GM23338 (cell line): ENCODE measurements around the gene DOCK4. TPM values are rescaled to one million over a fixed set of nuclear protein-coding genes. Genes with fewer than 3 reads are reported as not detected.

Experiments
- ATAC-seq: fragments of 200-7000 bp; cut with Tn5 transposase; 3 replicates; pipeline ENCODE4 v1.9.1; 2020
- DNase-seq: peaks from one replicate; pipeline ENCODE4 v3.0.0-alpha.2; 2015; ENCODE audit warnings: low spot score
- H2AFZ ChIP-seq: fragments of 200-600 bp; sonication (generic); 2 replicates; pipeline ENCODE4 v1.8.0; 2016; ENCODE audit warnings: antibody characterized with exemption, mild to moderate bottlenecking, moderate library complexity
- H3F3A ChIP-seq: fragments of 200-600 bp; sonication (generic); replicated peaks from 2 replicates; pipeline ENCODE4 v1.8.0; 2017; ENCODE audit warnings: antibody characterized with exemption, mixed run types, low read depth
- H3K27ac ChIP-seq: fragments of 200-600 bp; sonication (generic); 2 replicates; pipeline ENCODE4 v1.6.1; 2016; ENCODE audit warnings: low read depth
- H3K27me3 ChIP-seq: fragments of 200-600 bp; sonication (generic); 2 replicates; pipeline ENCODE4 v1.8.0; 2016; ENCODE audit warnings: mild to moderate bottlenecking, mixed run types, moderate library complexity; ENCODE audit not compliant: insufficient read depth
- H3K36me3 ChIP-seq: fragments of 200-600 bp; sonication (generic); 2 replicates; pipeline ENCODE4 v1.8.0; 2016; ENCODE audit warnings: mild to moderate bottlenecking; ENCODE audit not compliant: insufficient read depth
- H3K4me1 ChIP-seq: fragments of 200-600 bp; sonication (generic); 2 replicates; pipeline ENCODE4 v1.8.0; 2016; ENCODE audit warnings: mild to moderate bottlenecking, moderate library complexity; ENCODE audit not compliant: insufficient read depth
- H3K4me2 ChIP-seq: fragments of 200-600 bp; sonication (generic); 2 replicates; pipeline ENCODE4 v1.7.1; 2017; ENCODE audit warnings: mixed run types
- H3K4me3 ChIP-seq: fragments of 200-600 bp; sonication (generic); 2 replicates; pipeline ENCODE4 v1.6.1; 2016; ENCODE audit warnings: mixed run types
- H3K79me2 ChIP-seq: fragments of 200-600 bp; sonication (generic); replicated peaks from 2 replicates; pipeline ENCODE4 v1.8.0; 2017; ENCODE audit warnings: mild to moderate bottlenecking; ENCODE audit not compliant: insufficient read depth
- H3K9me2 ChIP-seq: fragments of 200-600 bp; sonication (generic); 2 replicates; pipeline ENCODE4 v1.8.0; 2017; ENCODE audit not compliant: insufficient read depth
- H4K20me1 ChIP-seq: fragments of 200-600 bp; sonication (generic); replicated peaks from 2 replicates; pipeline ENCODE4 v1.8.0; 2017; ENCODE audit warnings: mild to moderate bottlenecking; ENCODE audit not compliant: insufficient read depth
- H3K27ac Mint-ChIP-seq: 2 replicates; pipeline ENCODE4 v1.8.0; 2020; ENCODE audit warnings: inconsistent platforms, mild to moderate bottlenecking, moderate library complexity, mixed read lengths
- H3K27me3 Mint-ChIP-seq: 3 replicates; pipeline ENCODE4 v1.8.0; 2022; ENCODE audit warnings: low read depth, mild to moderate bottlenecking, moderate library complexity, mixed read lengths, inconsistent platforms; ENCODE audit not compliant: insufficient read depth, poor library complexity
- H3K36me3 Mint-ChIP-seq: 3 replicates; pipeline ENCODE4 v1.8.0; 2021; ENCODE audit warnings: low read depth, mild to moderate bottlenecking, inconsistent platforms, moderate library complexity, mixed read lengths
- H3K4me1 Mint-ChIP-seq: 3 replicates; pipeline ENCODE4 v1.8.0; 2020; ENCODE audit warnings: mild to moderate bottlenecking, inconsistent platforms, mixed read lengths
- H3K4me3 Mint-ChIP-seq: 3 replicates; pipeline ENCODE4 v1.8.0; 2021; ENCODE audit warnings: moderate library complexity, mild to moderate bottlenecking, inconsistent platforms, mixed read lengths
- H3K9me3 Mint-ChIP-seq: 3 replicates; pipeline ENCODE4 v1.8.0; 2020; ENCODE audit warnings: moderate library complexity, mild to moderate bottlenecking, inconsistent platforms, mixed read lengths
- CREB1 ChIP-seq: fragments of 250-450 bp; sonication (Bioruptor Pico); IDR thresholded peaks from 2 replicates; pipeline ENCODE4 v1.5.0; 2020; ENCODE audit warnings: low read depth, mild to moderate bottlenecking, moderate library complexity
- CTCF ChIP-seq, 2 experiments: fragments of 200-600 bp in 1 of 2; sonication (generic) in 1 of 2; conservative IDR thresholded peaks; 2 replicates each; pipeline versions ENCODE4 v1.5.1 to v1.6.1; 2016 to 2017; ENCODE audit warnings: antibody characterized with exemption in 2 of 2, low read depth in 2 of 2, mild to moderate bottlenecking in 2 of 2, moderate library complexity in 1 of 2
- EZH2 ChIP-seq: fragments of 200-600 bp; sonication (generic); IDR thresholded peaks from one replicate; pipeline ENCODE4 v1.8.0; 2017; ENCODE audit warnings: antibody characterized with exemption, mild to moderate bottlenecking, low read depth; ENCODE audit not compliant: unreplicated experiment
- NANOG ChIP-seq: IDR thresholded peaks from 2 replicates; pipeline ENCODE4 v1.6.1; 2016; ENCODE audit warnings: antibody characterized with exemption, borderline replicate concordance
- STAT1 ChIP-seq: IDR thresholded peaks from one replicate; pipeline ENCODE4 v1.6.1; 2016; ENCODE audit warnings: antibody characterized with exemption; ENCODE audit not compliant: unreplicated experiment
- ZNF114 ChIP-seq: fragments of 250-450 bp; sonication (Bioruptor Pico); IDR thresholded peaks from 2 replicates; pipeline ENCODE4 v1.5.0; 2020; ENCODE audit warnings: mild to moderate bottlenecking, moderate library complexity
- ZNF462 ChIP-seq: fragments of 250-450 bp; sonication (Bioruptor Pico); IDR thresholded peaks from 2 replicates; pipeline ENCODE4 v1.5.0; 2020; ENCODE audit warnings: mild to moderate bottlenecking, moderate library complexity
- polyA plus RNA-seq: library from polyadenylated mRNA; unstranded; fragments of >200 nt; fragmentation: Nextera tagmentation; extraction: Ambion mirVana; gene quantifications from 2 replicates; pipeline ENCODE4 v1.2.1, GENCODE V29; 2016
- total RNA-seq: library from RNA; depleted of rRNA; stranded (reverse); fragments of >200 nt; shearing (Covaris generic); gene quantifications from 2 replicates; pipeline ENCODE4 v1.2.3, GENCODE V29; 2014

The DOCK4 gene
- total and polyA plus RNA-seq, 2 experiments from 2014 or later = 6.3 to 33.8 TPM

GRCh38 chr7:112189691-112190090, 16.5 kb downstream of the DOCK4 start (continued):
- TF ChIP-seq ZNF462 (CRISPR knock-in tag) = no peak
- TF ChIP-seq STAT1 = no peak

- Mint-ChIP-seq H3K36me3 (no peaks in the 10 kb centered on the region), H3K27me3 (no peaks in the 10 kb centered on the region), H3K27ac (no peak overlapping the region), H3K9me3 (no peaks in the 10 kb centered on the region), H3K4me3 (no peak overlapping the region), H3K4me1 (peaks cover 29% of the 10 kb centered on the region)
- Histone ChIP-seq H3K9me2 (no peaks in the 10 kb centered on the region), H3K36me3 (no peaks in the 10 kb centered on the region), H3K4me3 (no peak overlapping the region), H3K4me2 (no peak overlapping the region), H3K4me1 (peaks cover 4% of the 10 kb centered on the region; the same call in 1 of the 2 replicates), H3K27me3 (no peaks in the 10 kb centered on the region), H3F3A (no peaks in the 10 kb centered on the region), H2AFZ (no peak overlapping the region), H4K20me1 (peaks cover 12% of the 10 kb centered on the region), H3K79me2 (peaks cover 92% of the 10 kb centered on the region), H3K27ac (no peak overlapping the region)
- DNase-seq (no peak), ATAC-seq (no peak)
- TF ChIP-seq EZH2 (no peak), STAT1 (no peak), NANOG (no peak), CTCF (conservative IDR thresholded peaks at IDR 0.05; ENCODE audit: low read depth in 2 of 2) (no peak), ZNF114 (CRISPR knock-in tag) (no peak), ZNF462 (CRISPR knock-in tag) (no peak), CREB1 (CRISPR knock-in tag) (no peak)
Observed at GRCh38 chr7:112188257-112188656, 17.9 kb downstream of the DOCK4 start.
